GM03348 (cell line): Measurements from ENCODE around the gene KIAA0040.
"Not testable (repeated sequence)": the region's sequence is repeated elsewhere in the genome, so short reads cannot be mapped to it uniquely, and the experiment has no call there.

Experiments used
- DNase-seq: peaks from one replicate; pipeline ENCODE4 v3.0.0; 2012; ENCODE audit warnings: low spot score

KIAA0040 gene

GRCh38 chr1:175137369-175137768 is 55.2 kb downstream of the KIAA0040 start:
- DNase-seq: no peak

GRCh38 chr1:175136246-175136645 is 56.3 kb downstream of the KIAA0040 start:
- DNase-seq: no peak

- DNase-seq: no peak
Measured at GRCh38 chr1:175134500-175134899, 58.1 kb downstream of the KIAA0040 start.

- no peak for DNase-seq
Measured at GRCh38 chr1:175133673-175134435, 58.7 kb downstream of the KIAA0040 start.

- peak; percentile 80 for DNase-seq
Measured at GRCh38 chr1:175132436-175132835, 60.1 kb downstream of the KIAA0040 start.

GRCh38 chr1:175131095-175131494 is 61.5 kb downstream of the KIAA0040 start:
- no peak for DNase-seq

- no peak for DNase-seq
Measured at GRCh38 chr1:175130649-175131045, 61.9 kb downstream of the KIAA0040 start.

GRCh38 chr1:175129997-175130648 is 62.5 kb downstream of the KIAA0040 start:
- no peak for DNase-seq

GRCh38 chr1:175129644-175129996 is 63.0 kb downstream of the KIAA0040 start:
- no peak for DNase-seq

- DNase-seq: peak; percentile 78
Measured at GRCh38 chr1:175129182-175129581, 63.4 kb downstream of the KIAA0040 start.

- DNase-seq: no peak
Measured at GRCh38 chr1:175128523-175128922, 64.1 kb downstream of the KIAA0040 start.

GRCh38 chr1:175127565-175127964 is 65.0 kb downstream of the KIAA0040 start:
- no peak for DNase-seq

GRCh38 chr1:175126347-175126746 is 66.2 kb downstream of the KIAA0040 start:
- DNase-seq: no peak

GRCh38 chr1:175124861-175125260 is 67.7 kb downstream of the KIAA0040 start:
- peak; percentile 52 for DNase-seq

- no peak for DNase-seq
Measured at GRCh38 chr1:175120511-175120910, 72.1 kb downstream of the KIAA0040 start.

GRCh38 chr1:175118375-175119367 is 73.9 kb downstream of the KIAA0040 start:
- DNase-seq: no peak

- no peak for DNase-seq
Measured at GRCh38 chr1:175116903-175117302, 75.7 kb downstream of the KIAA0040 start.

- DNase-seq: no peak
Measured at GRCh38 chr1:175116210-175116798, 76.3 kb downstream of the KIAA0040 start.

GRCh38 chr1:175114996-175115395 is 77.6 kb downstream of the KIAA0040 start:
- no peak for DNase-seq

- not testable (repeated sequence) for DNase-seq
Measured at GRCh38 chr1:175108331-175108820, 84.2 kb downstream of the KIAA0040 start.
